MG63 (cell line): ENCODE data around the gene TBX19. TPM values are rescaled to one million over a fixed set of nuclear protein-coding genes. Genes with fewer than 3 reads are reported as not detected.

Experiments used
- DNase-seq: peaks from one replicate; pipeline ENCODE4 v3.0.0-alpha.2; 2020
- H3K27me3 ChIP-seq: fragments of 250-450 bp; sonication (Bioruptor Pico); 2 replicates; pipeline ENCODE4 v1.5.1; 2020; ENCODE audit warnings: mild to moderate bottlenecking, moderate library complexity
- H3K36me3 ChIP-seq: fragments of 250-450 bp; sonication (Bioruptor Pico); 2 replicates; pipeline ENCODE4 v1.5.1; 2020; ENCODE audit warnings: mild to moderate bottlenecking, moderate library complexity
- H3K4me3 ChIP-seq: fragments of 250-450 bp; sonication (Bioruptor Pico); 2 replicates; pipeline ENCODE4 v1.5.1; 2020; ENCODE audit warnings: mild to moderate bottlenecking, moderate library complexity
- H3K9me3 ChIP-seq: fragments of 250-450 bp; sonication (Bioruptor Pico); 2 replicates; pipeline ENCODE4 v1.5.1; 2020; ENCODE audit warnings: mild to moderate bottlenecking, moderate library complexity
- total RNA-seq: library from RNA; depleted of rRNA; stranded (reverse); fragments of >200 nt; shearing (Covaris generic); gene quantifications from 2 replicates; pipeline ENCODE4 v1.2.3, GENCODE V29; 2014; ENCODE audit warnings: low replicate concordance

TBX19 gene
- total RNA-seq, 1 experiment from 2014 or later, result 1.1 TPM

DNA sequence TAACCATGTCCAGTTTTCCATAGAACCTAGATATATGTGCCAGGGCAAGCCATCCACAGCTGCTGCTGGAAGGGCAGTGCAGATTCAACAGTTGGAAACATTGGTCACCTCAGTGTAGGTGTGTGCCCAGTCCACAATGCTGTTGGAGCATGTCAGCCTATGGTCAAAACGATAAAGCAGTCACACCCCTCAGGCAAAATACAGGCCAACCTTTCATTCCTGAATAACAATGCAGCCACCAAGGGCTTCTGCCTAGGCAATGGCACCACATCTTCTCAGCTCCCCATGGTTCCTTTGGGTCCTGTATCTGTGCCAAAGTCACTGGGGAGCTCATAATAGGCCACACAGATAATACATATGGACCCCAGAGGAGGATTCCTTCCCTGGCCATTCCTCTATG is 15.1 kb upstream of the TBX19 start:
- no peak overlapping the region for H3K4me3 ChIP-seq
- H3K36me3 ChIP-seq, result peaks cover 3% of the 10 kb centered on the region
- no peaks in the 10 kb centered on the region for H3K27me3 ChIP-seq
- no peak for DNase-seq
- H3K9me3 ChIP-seq, result no peaks in the 10 kb centered on the region

GRCh38 chr1:168266644-168267186 is 14.0 kb upstream of the TBX19 start:
- Histone ChIP-seq H3K36me3 (peaks cover 3% of the 10 kb centered on the region), H3K4me3 (no peak overlapping the region), H3K27me3 (no peaks in the 10 kb centered on the region), H3K9me3 (no peaks in the 10 kb centered on the region)
- DNase-seq, result peak; percentile 78

DNA sequence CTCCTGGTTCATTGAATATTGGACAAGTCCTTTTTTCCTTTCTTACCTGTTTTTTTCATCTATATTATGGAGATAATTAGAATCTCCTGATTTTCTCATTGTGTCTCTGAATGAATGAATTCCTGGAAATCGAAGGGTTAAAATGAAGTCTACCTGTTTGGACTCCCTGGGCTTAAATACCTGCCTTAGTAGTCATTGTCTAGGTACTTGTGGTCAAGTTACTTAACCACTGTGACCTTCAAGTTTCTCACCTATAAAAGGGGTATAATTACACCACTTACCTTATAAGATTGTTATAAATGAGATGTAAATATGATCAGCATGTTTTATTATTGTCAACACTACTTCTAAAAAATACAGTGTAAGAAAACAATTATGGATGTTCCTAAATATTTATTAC is 9.0 kb upstream of the TBX19 start:
- H3K36me3 ChIP-seq, result no peaks in the 10 kb centered on the region
- no peak for DNase-seq
- H3K27me3 ChIP-seq, result no peaks in the 10 kb centered on the region

DNA sequence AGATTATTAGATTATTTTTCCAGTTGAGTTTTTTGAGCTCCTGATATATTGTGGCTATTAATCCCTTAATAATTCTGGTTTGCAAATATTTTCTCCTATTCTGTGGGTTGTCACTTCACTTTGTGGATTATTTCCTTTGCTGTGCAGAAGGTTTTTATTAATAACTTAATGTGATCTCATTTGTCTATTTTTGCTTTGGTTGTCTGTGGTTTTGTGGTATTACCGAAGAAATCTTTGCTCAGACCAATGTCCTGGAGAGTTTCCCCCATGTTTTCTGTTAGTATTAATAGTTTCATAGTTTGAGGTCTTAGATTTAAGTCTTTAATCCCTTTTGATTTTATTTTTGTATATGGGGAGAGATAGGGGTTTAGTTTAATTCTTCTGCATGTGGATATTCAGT is 7.1 kb upstream of the TBX19 start:
- H3K27me3 ChIP-seq, result no peaks in the 10 kb centered on the region
- no peak overlapping the region for H3K4me3 ChIP-seq
- no peak for DNase-seq
- peaks cover 3% of the 10 kb centered on the region; the same call in 1 of the 2 replicates for H3K9me3 ChIP-seq
- no peaks in the 10 kb centered on the region for H3K36me3 ChIP-seq

More for the DNA sequence above, 9.0 kb upstream of the TBX19 start:
- Histone ChIP-seq H3K4me3 (no peak overlapping the region), H3K9me3 (no peaks in the 10 kb centered on the region)

GRCh38 chr1:168279253-168279652 is 1.4 kb upstream of the TBX19 start:
- Histone ChIP-seq H3K9me3 (peaks cover 3% of the 10 kb centered on the region; the same call in 1 of the 2 replicates), H3K4me3 (no peak overlapping the region), H3K36me3 (no peaks in the 10 kb centered on the region), H3K27me3 (no peaks in the 10 kb centered on the region)
- no peak for DNase-seq

GRCh38 chr1:168281603-168282325 is 1.1 kb downstream of the TBX19 start:
- no peaks in the 10 kb centered on the region for H3K27me3 ChIP-seq

DNA sequence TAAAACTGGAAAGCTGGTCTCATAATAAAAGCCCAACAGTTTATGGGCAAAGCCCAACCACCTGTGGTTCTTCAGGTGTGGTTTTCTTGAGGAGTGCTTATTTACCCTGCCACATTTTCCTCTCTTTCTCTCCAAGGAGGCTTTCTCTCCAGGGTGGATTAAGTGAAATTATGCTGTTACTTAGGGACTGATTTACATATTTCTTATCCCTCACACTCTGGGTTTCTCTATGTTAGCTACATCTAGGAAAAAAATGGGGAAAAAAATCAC is 4.8 kb downstream of the TBX19 start:
- H3K36me3 ChIP-seq, result no peaks in the 10 kb centered on the region
- H3K27me3 ChIP-seq, result no peaks in the 10 kb centered on the region
- no peak for DNase-seq
- H3K4me3 ChIP-seq, result no peak overlapping the region
- H3K9me3 ChIP-seq, result no peaks in the 10 kb centered on the region

More at GRCh38 chr1:168281603-168282325, 1.1 kb downstream of the TBX19 start:
- DNase-seq, result no peak
- H3K4me3 ChIP-seq, result no peak overlapping the region
- H3K36me3 ChIP-seq, result no peaks in the 10 kb centered on the region
- peaks cover 2% of the 10 kb centered on the region; the same call in 1 of the 2 replicates for H3K9me3 ChIP-seq

DNA sequence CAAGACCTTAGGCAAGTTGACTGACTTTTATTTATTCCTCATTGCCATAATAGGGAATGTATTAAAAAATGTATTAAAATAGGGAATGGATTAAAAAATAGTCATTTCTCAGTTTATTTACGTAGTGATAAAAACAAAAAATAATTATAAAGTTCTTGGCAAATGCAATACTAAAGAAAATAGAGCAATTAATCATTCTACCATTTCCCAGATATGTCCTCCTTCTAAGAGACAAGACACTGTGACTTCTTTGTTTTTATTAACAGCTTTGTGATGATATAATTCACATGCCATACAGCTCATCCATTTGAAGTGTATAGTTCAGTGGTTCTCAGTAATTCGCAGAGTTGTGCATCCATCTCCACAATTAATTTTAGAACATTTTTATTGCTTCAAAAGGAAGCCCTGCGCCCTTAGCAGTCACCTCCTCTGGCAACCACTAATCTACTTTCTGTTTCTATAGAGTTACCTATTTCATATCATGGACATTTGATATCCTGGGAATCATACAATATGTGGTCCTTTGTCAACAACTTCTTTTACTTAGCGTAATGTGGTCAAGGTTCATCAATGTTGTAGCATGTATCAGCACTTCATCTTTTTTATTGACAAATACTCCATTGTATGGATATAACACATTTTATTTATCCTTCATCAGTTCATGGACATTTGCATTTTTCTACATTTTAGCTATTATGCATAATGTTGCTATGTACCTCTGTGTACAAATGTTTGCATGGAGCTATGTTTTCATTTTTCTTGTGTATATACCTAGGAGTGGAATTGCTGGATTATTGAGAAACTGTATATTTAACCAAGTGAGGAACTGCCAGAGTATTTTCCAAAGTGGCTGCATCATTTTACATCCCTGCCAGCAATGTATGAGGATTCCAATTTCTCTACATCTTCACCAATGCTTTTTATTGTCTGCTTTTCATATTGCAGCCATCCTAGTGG is 5.6 kb downstream of the TBX19 start:
- Histone ChIP-seq H3K27me3 (no peaks in the 10 kb centered on the region), H3K36me3 (no peaks in the 10 kb centered on the region), H3K4me3 (no peak overlapping the region), H3K9me3 (no peaks in the 10 kb centered on the region)
- DNase-seq, result no peak

DNA sequence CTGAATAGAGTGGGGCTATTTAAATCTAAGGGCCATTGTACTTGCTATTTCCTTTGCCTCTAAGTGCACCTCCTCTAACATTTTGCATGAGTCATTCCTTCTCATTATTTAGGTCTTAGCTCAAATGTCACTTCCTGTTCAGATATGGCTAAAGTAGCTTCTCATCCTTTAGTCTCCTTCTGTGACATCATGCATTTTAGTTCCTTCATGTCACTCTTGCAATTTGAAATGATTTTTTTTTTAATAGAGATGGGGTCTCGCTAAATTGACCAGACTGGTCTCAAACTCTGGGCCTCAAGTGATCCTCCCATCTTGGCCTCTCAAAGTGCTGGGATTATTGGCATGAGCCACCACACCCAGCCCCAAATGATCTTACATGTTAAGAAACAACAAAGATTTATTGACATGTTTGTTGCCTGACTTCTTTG is 6.6 kb downstream of the TBX19 start:
- DNase-seq, result no peak
- Histone ChIP-seq H3K36me3 (no peaks in the 10 kb centered on the region), H3K4me3 (no peak overlapping the region), H3K9me3 (no peaks in the 10 kb centered on the region), H3K27me3 (no peaks in the 10 kb centered on the region)

DNA sequence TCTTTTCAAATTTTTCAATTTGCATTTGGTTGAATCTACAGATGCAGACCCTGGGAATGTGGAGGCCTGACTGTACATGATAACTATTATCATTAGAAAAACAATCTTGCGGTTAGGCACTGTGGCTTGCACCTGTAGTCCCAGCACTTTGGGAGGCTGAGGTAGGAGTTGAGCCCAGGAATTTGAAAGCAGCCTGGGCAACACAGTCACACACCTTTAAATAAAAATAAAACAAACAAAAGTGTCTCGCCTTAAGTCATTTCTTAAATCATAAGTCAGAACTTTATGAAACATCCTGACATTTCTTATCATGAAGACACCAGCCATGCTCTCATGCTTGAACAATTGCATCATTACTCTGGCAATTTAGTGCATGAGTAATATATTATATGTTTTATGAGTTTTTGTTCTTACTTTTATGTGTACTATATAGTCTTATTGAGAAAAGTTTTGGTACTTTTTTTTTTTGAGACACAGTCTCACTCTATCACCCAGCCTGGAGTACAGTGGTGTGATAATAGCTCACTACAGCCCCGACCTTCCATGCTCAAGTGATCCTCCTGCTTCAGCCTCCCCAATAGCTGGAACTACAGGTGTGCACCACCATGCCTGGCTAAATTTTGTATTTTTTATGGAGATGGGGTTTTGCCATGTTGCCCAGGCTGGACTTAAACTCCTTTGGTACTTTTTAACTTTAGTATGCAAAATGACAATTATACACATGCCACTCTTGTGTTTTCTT is 7.8 kb downstream of the TBX19 start:
- Histone ChIP-seq H3K4me3 (no peak overlapping the region), H3K27me3 (no peaks in the 10 kb centered on the region), H3K9me3 (no peaks in the 10 kb centered on the region), H3K36me3 (no peaks in the 10 kb centered on the region)
- DNase-seq, result no peak

GRCh38 chr1:168291222-168291837 is 10.7 kb downstream of the TBX19 start:
- H3K9me3 ChIP-seq, result no peaks in the 10 kb centered on the region
- no peak for DNase-seq

GRCh38 chr1:168293356-168293755 is 12.7 kb downstream of the TBX19 start:
- H3K36me3 ChIP-seq, result no peaks in the 10 kb centered on the region
- no peak overlapping the region for H3K4me3 ChIP-seq
- H3K9me3 ChIP-seq, result no peaks in the 10 kb centered on the region
- no peak for DNase-seq
- H3K27me3 ChIP-seq, result no peaks in the 10 kb centered on the region

More at GRCh38 chr1:168291222-168291837, 10.7 kb downstream of the TBX19 start:
- Histone ChIP-seq H3K27me3 (no peaks in the 10 kb centered on the region), H3K4me3 (no peak overlapping the region), H3K36me3 (no peaks in the 10 kb centered on the region)

DNA sequence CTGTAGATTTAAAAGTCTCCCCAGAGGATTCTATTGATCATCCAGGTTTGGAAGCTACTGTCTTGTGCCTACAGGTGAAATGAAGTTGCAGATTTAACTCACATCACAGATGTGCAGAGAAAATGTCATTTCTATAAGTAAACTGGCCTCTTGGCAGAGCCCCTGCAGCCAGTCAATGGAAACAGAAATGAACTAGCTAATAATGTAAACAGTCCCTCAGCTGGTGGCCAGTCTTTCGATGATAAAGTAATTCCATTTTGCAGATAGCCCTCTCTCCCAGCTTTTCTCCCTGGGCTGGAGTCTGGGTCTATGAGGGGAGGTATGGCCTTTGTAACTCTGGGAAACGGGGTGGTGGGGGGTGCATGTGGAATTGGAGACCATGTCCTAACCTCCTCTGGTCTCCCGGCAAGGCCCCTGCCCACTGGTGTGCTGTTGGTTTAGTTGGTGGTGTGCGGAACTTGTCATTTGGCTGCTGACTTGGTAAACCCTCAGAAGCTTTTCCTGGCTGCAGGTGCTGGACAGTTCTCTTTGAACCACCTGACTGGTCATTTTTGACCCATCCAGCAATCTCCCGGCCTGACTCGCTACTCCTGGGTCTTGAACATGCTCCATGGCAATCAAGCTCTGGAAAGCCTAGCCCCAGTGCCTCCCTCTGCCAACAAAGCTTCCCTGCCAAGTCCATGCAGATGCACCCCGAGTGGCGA is 14.9 kb downstream of the TBX19 start:
- Histone ChIP-seq H3K27me3 (no peaks in the 10 kb centered on the region), H3K9me3 (no peaks in the 10 kb centered on the region)

GRCh38 chr1:168297019-168297730 is 16.5 kb downstream of the TBX19 start:
- DNase-seq, result no peak
- Histone ChIP-seq H3K4me3 (no peak overlapping the region), H3K36me3 (no peaks in the 10 kb centered on the region), H3K27me3 (no peaks in the 10 kb centered on the region), H3K9me3 (no peaks in the 10 kb centered on the region)

More for the DNA sequence above, 14.9 kb downstream of the TBX19 start:
- H3K4me3 ChIP-seq, result no peak overlapping the region
- DNase-seq, result no peak
- H3K36me3 ChIP-seq, result no peaks in the 10 kb centered on the region

DNA sequence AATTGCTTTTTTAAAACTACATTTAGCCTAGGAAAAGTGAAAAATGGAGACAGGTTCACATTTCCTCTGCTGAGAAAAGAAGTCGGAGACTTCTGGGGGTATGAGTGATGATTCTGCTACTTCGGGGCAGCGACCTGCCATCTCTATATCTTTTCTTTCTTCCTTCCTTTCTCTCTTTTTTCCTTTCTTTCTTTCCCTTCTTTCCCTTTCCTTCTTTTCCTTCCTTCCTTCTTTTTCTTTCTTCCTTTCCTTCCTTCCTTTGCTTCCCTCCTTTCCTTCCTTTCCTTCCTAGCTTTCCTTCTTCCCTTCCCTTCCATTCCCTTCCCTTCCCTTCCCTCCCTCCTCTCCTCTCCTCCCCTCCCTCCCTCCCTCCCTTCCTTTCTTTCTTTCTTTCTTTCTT is 17.8 kb downstream of the TBX19 start:
- Histone ChIP-seq H3K36me3 (no peaks in the 10 kb centered on the region), H3K9me3 (no peaks in the 10 kb centered on the region), H3K27me3 (no peaks in the 10 kb centered on the region), H3K4me3 (no peak overlapping the region)
- DNase-seq, result no peak
